Measurements from ENCODE around the gene STC2. TPM values are rescaled to one million over a fixed set of nuclear protein-coding genes. Genes with fewer than 3 reads are reported as not detected.

Gene STC2
- total and polyA plus RNA-seq, 2 experiments from 2014 or later, result 27.3 to 132 TPM

DNA sequence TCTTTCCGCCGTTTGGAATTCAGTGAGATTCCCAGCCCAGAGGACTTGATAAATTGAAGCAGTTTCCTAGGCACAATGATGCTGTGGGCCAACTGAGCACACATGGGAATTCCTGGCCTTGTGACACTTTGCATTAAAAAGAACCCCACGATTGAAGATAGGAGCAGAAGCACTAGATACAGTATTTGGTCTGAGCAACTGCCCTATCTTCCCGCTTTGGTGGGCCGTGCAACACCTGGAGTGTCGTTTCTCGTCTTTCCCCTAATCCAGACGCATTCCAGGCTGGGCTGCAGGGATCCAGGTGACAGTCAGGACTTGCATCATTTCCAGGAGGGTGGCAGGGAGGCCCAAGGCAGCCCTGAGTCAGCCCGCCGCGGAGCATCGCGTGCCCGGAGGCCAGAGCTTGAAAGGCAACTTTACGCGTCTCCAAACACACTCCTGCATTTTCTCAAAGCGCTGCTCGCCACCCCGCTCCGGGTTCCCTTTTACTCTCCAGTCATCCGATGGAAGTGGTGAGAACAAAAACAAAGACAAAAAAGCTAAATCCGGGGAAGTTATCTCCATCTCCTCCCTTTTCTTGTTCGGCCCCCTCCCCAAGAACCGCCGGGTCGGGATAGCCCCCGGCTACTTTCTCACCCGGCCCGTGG, 753 bp upstream of the STC2 start:
- TF ChIP-seq NANOG (IDR thresholded peaks at IDR 0.05; ENCODE audit: borderline replicate concordance), result no peak
- TF ChIP-seq CREB1 (CRISPR knock-in tag; IDR thresholded peaks at IDR 0.05; ENCODE audit: low read depth), result no peak
- TF ChIP-seq, protein P1, sequence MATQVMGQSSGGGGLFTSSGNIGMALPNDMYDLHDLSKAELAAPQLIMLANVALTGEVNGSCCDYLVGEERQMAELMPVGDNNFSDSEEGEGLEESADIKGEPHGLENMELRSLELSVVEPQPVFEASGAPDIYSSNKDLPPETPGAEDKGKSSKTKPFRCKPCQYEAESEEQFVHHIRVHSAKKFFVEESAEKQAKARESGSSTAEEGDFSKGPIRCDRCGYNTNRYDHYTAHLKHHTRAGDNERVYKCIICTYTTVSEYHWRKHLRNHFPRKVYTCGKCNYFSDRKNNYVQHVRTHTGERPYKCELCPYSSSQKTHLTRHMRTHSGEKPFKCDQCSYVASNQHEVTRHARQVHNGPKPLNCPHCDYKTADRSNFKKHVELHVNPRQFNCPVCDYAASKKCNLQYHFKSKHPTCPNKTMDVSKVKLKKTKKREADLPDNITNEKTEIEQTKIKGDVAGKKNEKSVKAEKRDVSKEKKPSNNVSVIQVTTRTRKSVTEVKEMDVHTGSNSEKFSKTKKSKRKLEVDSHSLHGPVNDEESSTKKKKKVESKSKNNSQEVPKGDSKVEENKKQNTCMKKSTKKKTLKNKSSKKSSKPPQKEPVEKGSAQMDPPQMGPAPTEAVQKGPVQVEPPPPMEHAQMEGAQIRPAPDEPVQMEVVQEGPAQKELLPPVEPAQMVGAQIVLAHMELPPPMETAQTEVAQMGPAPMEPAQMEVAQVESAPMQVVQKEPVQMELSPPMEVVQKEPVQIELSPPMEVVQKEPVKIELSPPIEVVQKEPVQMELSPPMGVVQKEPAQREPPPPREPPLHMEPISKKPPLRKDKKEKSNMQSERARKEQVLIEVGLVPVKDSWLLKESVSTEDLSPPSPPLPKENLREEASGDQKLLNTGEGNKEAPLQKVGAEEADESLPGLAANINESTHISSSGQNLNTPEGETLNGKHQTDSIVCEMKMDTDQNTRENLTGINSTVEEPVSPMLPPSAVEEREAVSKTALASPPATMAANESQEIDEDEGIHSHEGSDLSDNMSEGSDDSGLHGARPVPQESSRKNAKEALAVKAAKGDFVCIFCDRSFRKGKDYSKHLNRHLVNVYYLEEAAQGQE (IDR thresholded peaks at IDR 0.05; ENCODE audit: unreplicated experiment), result no peak
- TF ChIP-seq ETS1 (IDR thresholded peaks at IDR 0.05), result no peak
- no peak for TF ChIP-seq ZNF462 (CRISPR knock-in tag; IDR thresholded peaks at IDR 0.05)
- no peak for TF ChIP-seq POLR2AphosphoS5 (IDR thresholded peaks at IDR 0.05; ENCODE audit: low read depth)
- TF ChIP-seq EZH2phosphoT487 (IDR thresholded peaks at IDR 0.05; ENCODE audit: unreplicated experiment), result no peak
- DNase-seq (ENCODE audit: low spot score) (peak; percentile 78), ATAC-seq (peak; percentile 15)
- no peaks in the 10 kb centered on the region for H3K9me2 ChIP-seq (ENCODE audit: insufficient read depth)
- H3F3A ChIP-seq (replicated peaks; ENCODE audit: low read depth), result peaks cover 17% of the 10 kb centered on the region
- H3K4me1 ChIP-seq (ENCODE audit: insufficient read depth), result peaks cover 33% of the 10 kb centered on the region
- no peak overlapping the region for H2AFZ ChIP-seq
- H3K4me2 ChIP-seq, result peak overlapping the region; percentile 90
- peaks cover 51% of the 10 kb centered on the region for H3K36me3 Mint-ChIP-seq (ENCODE audit: low read depth)
- H3K4me1 Mint-ChIP-seq, result peaks cover 47% of the 10 kb centered on the region
- peak overlapping the region; percentile 96 for H3K4me3 Mint-ChIP-seq
- peaks cover 35% of the 10 kb centered on the region for H3K27me3 Mint-ChIP-seq (ENCODE audit: insufficient read depth, low read depth, poor library complexity)
- peaks cover 8% of the 10 kb centered on the region for H3K27me3 ChIP-seq (ENCODE audit: insufficient read depth)
- peak overlapping the region; percentile 99 for H3K4me3 ChIP-seq
- H3K36me3 ChIP-seq (ENCODE audit: insufficient read depth), result peaks cover 18% of the 10 kb centered on the region
- H3K27ac ChIP-seq (ENCODE audit: low read depth), result peak overlapping the region; percentile 99
- peaks cover 6% of the 10 kb centered on the region for H3K9me3 Mint-ChIP-seq
- H3K79me2 ChIP-seq (replicated peaks; ENCODE audit: insufficient read depth), result peaks cover 43% of the 10 kb centered on the region
- H3K27ac Mint-ChIP-seq, result peak overlapping the region; percentile 99
- H4K20me1 ChIP-seq (replicated peaks; ENCODE audit: insufficient read depth), result peaks cover 27% of the 10 kb centered on the region

All from GM23338 (cell line).